ENCODE data around the gene CYP11A1.

The CYP11A1 gene

DNA sequence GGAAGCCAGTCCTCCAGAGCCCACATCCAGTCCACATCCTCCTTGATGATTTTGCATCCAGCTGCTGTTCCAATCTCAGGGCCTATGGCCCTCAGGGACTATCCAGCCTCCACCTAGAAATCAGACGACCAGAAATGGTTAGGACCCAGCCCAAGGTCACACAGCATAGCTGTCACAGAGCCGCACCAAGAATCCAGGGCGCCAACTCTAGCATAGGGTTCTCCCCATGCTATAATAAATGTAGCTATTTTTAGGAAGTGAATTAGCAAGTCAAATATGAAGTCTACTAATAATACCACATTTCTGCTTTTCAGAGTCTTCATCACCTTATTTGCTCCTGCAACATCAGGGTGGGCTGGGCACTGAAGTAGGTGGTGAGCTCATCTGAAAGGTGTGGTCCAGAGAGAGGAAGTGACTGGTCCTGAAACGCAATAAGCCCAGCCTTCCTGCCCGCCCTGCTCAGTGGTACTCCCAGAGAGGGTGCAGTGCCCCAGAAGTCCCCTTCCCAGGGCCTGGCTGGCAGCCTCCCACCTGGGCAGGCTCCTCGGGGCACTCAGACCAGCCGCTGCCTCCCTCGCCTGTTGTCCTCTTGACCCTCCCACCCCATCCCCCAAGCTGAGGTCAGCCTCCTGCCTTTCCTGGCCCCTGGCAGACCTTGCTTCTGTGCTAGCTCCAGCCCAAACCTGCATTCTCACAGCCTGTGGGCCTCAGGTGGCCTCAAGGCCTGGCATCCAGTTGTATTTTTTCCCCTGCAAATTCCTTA, 17.6 kb upstream of the CYP11A1 start:
- Histone ChIP-seq H3K4me1 (ENCODE audit: control insufficient read depth, insufficient read depth, low read length) (peaks cover 53% of the 10 kb centered on the region), H3K36me3 (ENCODE audit: insufficient read depth, low read length) (no peaks in the 10 kb centered on the region), H3K9me3 (replicated peaks; ENCODE audit: low read length) (no peaks in the 10 kb centered on the region), H3K4me2 (ENCODE audit: low read length) (no peak overlapping the region), H3K9ac (ENCODE audit: low read depth, low read length) (no peak overlapping the region), H3K4me3 (ENCODE audit: low read length) (no peak overlapping the region), H3K27me3 (ENCODE audit: control insufficient read depth, insufficient read depth, low read length) (no peaks in the 10 kb centered on the region)

DNA sequence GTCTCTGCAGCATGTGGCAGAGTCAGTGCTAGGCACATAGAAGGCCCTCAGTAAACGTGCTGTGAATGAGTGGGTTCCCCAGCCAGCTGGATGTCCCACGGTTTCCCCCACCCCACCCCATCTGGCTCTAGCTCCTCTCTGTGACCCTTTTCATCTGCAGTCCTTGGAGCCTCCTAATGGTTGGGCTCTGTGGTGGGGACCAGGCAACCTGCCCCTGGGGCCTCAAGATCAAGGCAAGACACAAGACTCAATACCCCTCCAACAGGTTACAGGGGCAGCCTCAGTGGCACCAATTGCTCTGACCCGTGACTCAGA, 17.1 kb upstream of the CYP11A1 start:
- Histone ChIP-seq H3K4me2 (ENCODE audit: low read length) (no peak overlapping the region), H3K4me3 (ENCODE audit: low read length) (no peak overlapping the region), H3K9me3 (replicated peaks; ENCODE audit: low read length) (no peaks in the 10 kb centered on the region), H3K4me1 (ENCODE audit: control insufficient read depth, insufficient read depth, low read length) (peaks cover 53% of the 10 kb centered on the region), H3K36me3 (ENCODE audit: insufficient read depth, low read length) (no peaks in the 10 kb centered on the region), H3K9ac (ENCODE audit: low read depth, low read length) (no peak overlapping the region), H3K27me3 (ENCODE audit: control insufficient read depth, insufficient read depth, low read length) (no peaks in the 10 kb centered on the region)

DNA sequence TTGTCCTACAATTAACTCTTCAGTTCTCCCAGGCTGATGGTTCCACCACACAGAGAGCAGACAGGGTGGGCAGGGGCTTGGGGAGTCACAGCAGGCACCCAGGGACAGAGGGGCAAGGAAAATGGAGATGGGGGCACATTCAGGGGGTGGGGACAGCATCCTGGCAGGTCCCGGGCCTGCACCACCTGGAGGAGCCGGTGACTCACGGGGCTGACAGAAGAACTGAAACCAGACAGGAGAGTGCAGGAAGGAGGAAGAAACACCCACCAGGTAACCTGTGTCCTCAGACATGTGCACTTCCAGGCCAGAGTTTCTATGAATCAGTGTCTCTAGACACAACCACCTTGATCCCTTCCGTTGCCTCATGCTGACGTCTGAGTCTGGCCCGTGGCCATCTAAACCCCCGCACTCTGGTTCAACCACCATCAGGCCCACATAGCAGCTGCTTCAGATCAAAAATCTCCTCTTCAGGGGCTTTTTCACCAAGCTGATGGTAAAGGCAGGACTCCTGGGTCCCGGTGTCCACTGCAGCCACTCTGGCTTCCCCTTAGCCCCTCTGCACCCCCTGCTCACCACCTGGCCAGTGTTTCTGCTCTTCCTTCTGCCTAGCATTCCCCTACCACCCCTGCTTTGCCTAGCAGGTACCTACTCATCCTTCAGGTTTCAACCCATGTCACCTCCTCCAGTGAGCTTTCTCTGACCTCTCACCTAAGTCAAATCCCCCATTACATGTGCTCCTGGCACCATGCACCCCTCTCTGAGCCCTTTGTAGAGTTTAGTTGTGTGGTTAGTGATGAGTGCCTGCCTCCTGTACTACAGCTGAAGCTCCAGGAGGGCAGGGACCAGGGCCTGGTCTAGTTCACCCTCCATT, 16.5 kb upstream of the CYP11A1 start:
- no peaks in the 10 kb centered on the region for H3K36me3 ChIP-seq (ENCODE audit: insufficient read depth, low read length)
- H3K27me3 ChIP-seq (ENCODE audit: control insufficient read depth, insufficient read depth, low read length), result no peaks in the 10 kb centered on the region
- no peak overlapping the region for H3K4me3 ChIP-seq (ENCODE audit: low read length)
- H3K9ac ChIP-seq (ENCODE audit: low read depth, low read length), result peak overlapping the region; percentile 54
- peaks cover 53% of the 10 kb centered on the region for H3K4me1 ChIP-seq (ENCODE audit: control insufficient read depth, insufficient read depth, low read length)
- H3K9me3 ChIP-seq (replicated peaks; ENCODE audit: low read length), result no peaks in the 10 kb centered on the region
- H3K4me2 ChIP-seq (ENCODE audit: low read length), result peak overlapping the region; percentile 42

DNA sequence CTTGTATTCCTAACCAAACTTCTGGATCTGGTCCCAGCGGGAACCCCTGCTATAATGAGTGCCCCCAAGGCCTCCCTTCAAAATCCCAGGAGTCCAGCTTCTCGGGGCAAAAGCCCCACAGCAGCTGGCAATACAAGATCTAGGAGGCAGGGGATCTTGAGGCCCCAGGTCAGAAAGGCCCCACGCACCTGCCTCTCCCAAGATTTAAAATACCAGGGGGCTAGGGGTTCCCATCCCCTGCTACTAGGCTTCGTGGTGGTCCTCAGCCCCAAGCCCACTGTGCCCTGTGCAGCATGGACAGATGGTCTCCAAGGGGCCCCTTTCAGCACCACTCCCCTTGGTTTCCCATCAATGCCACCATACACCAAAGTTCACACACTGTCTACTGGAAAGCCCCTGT, 15.8 kb upstream of the CYP11A1 start:
- Histone ChIP-seq H3K4me3 (ENCODE audit: low read length) (no peak overlapping the region), H3K9ac (ENCODE audit: low read depth, low read length) (no peak overlapping the region), H3K27me3 (ENCODE audit: control insufficient read depth, insufficient read depth, low read length) (no peaks in the 10 kb centered on the region), H3K9me3 (replicated peaks; ENCODE audit: low read length) (no peaks in the 10 kb centered on the region), H3K36me3 (ENCODE audit: insufficient read depth, low read length) (no peaks in the 10 kb centered on the region), H3K4me1 (ENCODE audit: control insufficient read depth, insufficient read depth, low read length) (peaks cover 53% of the 10 kb centered on the region), H3K4me2 (ENCODE audit: low read length) (no peak overlapping the region)

DNA sequence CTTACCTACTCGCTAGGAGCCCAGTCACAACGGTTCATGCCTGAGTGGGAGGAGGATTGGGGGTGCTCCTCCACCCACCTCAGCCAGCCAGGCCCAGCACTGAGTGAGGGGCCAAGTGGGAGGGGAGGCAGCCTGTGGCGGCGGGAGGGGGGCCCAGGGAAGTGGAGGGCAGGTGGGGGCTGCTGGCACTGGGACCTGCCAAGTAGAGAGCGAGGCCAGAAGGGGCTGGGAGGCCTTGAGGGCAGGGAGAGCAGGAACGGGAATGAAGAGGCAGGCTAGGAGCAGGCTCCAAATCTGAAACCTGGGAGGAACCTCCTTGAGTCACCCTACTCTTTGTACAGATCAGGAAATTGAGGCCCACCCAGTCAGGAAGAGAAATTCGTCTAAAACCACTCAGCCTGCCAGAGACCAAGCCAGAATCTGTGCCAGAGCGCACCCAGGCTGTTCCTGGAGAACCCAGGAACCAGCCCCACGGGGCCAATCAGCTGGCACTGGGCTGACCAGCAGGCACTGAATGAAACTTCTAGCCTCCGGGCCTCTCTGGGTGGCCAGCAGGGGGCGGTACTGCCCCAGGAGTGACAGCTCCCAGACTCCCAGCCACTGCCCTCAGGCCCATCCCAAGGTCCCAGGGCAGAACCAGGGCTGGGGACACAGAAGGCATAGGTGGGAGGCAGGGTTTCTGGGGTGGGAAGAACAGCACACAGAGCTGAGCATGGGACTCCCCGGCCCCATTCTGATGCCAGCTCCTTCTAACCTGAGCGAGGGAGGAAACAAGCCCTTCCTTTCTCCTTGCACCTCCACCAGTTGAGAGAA, 14.8 kb upstream of the CYP11A1 start:
- Histone ChIP-seq H3K4me2 (ENCODE audit: low read length) (peak overlapping the region; percentile 49), H3K9me3 (replicated peaks; ENCODE audit: low read length) (no peaks in the 10 kb centered on the region), H3K4me3 (ENCODE audit: low read length) (no peak overlapping the region), H3K4me1 (ENCODE audit: control insufficient read depth, insufficient read depth, low read length) (peaks cover 50% of the 10 kb centered on the region), H3K36me3 (ENCODE audit: insufficient read depth, low read length) (no peaks in the 10 kb centered on the region), H3K27me3 (ENCODE audit: control insufficient read depth, insufficient read depth, low read length) (no peaks in the 10 kb centered on the region), H3K9ac (ENCODE audit: low read depth, low read length) (peak overlapping the region; percentile 44)

DNA sequence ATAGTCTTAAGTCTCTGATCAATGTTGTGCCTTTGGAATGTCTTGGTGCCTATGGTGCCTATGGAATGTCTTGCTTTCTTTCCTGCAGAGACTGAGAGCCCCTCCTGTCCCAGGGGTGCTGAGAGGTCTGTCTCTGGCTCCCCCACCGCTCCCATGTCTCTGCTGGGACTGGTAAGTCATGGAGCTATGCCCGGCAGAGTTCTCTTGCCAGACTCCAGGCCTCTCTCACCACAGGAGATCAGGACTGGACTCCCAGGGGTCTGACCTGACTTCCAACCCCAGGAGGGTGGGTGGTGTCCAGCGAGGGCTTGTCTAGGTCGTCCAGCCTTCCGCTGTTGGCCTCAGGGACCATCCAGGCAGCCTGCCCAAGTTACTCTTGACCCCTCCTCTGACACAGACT, 14.0 kb upstream of the CYP11A1 start:
- no peak overlapping the region for H3K4me2 ChIP-seq (ENCODE audit: low read length)

DNA sequence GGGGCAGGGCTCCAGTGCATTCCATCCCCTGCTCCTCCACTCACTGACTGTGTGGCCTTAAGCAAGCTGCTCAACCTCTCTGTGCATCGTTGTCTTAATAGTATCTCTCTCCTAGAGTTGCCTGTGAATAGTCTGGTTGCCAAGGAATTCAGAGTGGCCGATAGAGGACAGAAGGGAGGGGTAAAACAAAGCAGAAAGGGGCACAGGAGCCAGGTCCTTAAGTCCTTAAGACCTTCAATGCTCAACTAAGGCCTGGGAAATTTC, 13.7 kb upstream of the CYP11A1 start:
- no peak overlapping the region for H3K9ac ChIP-seq (ENCODE audit: low read depth, low read length)
- no peaks in the 10 kb centered on the region for H3K9me3 ChIP-seq (replicated peaks; ENCODE audit: low read length)
- no peaks in the 10 kb centered on the region for H3K36me3 ChIP-seq (ENCODE audit: insufficient read depth, low read length)
- H3K4me3 ChIP-seq (ENCODE audit: low read length), result no peak overlapping the region
- H3K4me2 ChIP-seq (ENCODE audit: low read length), result no peak overlapping the region
- peaks cover 40% of the 10 kb centered on the region for H3K4me1 ChIP-seq (ENCODE audit: control insufficient read depth, insufficient read depth, low read length)
- no peaks in the 10 kb centered on the region for H3K27me3 ChIP-seq (ENCODE audit: control insufficient read depth, insufficient read depth, low read length)

More for the DNA sequence above, 14.0 kb upstream of the CYP11A1 start:
- H3K36me3 ChIP-seq (ENCODE audit: insufficient read depth, low read length), result no peaks in the 10 kb centered on the region
- no peaks in the 10 kb centered on the region for H3K27me3 ChIP-seq (ENCODE audit: control insufficient read depth, insufficient read depth, low read length)
- H3K4me1 ChIP-seq (ENCODE audit: control insufficient read depth, insufficient read depth, low read length), result peaks cover 43% of the 10 kb centered on the region
- no peak overlapping the region for H3K9ac ChIP-seq (ENCODE audit: low read depth, low read length)
- H3K4me3 ChIP-seq (ENCODE audit: low read length), result no peak overlapping the region
- H3K9me3 ChIP-seq (replicated peaks; ENCODE audit: low read length), result no peaks in the 10 kb centered on the region

DNA sequence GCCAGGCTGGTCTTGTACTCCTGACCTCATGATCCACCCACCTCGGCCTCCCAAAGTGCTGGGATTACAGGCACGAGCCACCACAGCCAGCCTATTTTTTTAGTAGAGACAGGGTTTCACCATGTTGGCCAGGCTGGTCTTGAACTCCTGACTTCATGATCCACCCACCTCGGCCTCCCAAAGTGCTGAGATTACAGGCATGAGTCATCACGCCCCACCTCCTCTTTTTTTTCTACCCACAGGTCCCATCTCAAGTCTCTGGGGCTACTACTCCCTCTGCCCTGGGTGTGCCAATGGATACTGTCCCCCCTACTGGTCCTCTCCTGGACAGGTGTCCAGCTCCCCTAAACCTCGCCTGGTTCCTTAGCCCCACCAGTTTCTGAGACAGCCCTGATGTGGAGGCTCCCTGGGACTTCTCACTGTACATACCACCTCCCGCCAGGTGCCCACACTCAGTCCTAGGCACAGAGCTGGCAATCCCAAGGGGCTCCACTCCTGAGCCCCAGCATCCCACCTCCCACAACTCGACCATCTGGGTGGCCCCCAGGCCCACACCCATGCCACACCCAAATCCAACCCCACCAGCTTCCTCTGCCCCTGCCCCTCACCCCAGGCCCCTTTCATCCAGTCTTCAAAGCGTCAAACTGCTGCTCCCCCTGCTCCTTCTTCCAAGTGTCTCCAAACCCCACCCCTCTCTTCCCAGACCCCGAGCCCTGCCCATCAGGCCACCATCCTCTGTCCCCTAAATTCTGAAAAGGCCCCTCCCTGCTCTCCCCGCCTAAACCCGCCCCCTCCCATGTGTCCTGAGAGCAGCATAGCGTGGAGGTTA, 13.1 kb upstream of the CYP11A1 start:
- no peaks in the 10 kb centered on the region for H3K27me3 ChIP-seq (ENCODE audit: control insufficient read depth, insufficient read depth, low read length)
- no peaks in the 10 kb centered on the region for H3K36me3 ChIP-seq (ENCODE audit: insufficient read depth, low read length)
- H3K9ac ChIP-seq (ENCODE audit: low read depth, low read length), result no peak overlapping the region
- H3K9me3 ChIP-seq (replicated peaks; ENCODE audit: low read length), result no peaks in the 10 kb centered on the region
- peaks cover 34% of the 10 kb centered on the region for H3K4me1 ChIP-seq (ENCODE audit: control insufficient read depth, insufficient read depth, low read length)
- H3K4me2 ChIP-seq (ENCODE audit: low read length), result no peak overlapping the region
- no peak overlapping the region for H3K4me3 ChIP-seq (ENCODE audit: low read length)

DNA sequence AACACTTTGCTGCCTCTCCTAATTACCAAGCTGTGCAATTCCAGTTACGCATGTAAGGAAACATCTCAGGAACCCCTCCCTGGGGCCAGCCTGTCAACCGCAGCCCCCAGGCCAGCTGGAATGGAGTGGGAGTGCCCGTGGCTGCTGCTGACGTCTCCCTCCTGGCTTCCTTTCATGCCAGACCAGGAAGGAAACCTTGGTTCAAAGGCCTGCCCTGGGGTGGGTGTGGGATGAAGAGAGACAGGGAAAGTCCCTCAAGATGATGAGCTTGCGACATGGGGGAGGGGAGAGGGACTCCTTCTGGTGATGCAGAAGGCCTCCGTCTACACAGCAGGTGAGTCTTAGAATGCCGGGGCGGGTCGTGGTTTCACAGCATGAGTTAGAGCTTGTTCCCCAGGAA, 11.4 kb upstream of the CYP11A1 start:
- Histone ChIP-seq H3K27me3 (ENCODE audit: control insufficient read depth, insufficient read depth, low read length) (no peaks in the 10 kb centered on the region), H3K4me3 (ENCODE audit: low read length) (no peak overlapping the region), H3K4me2 (ENCODE audit: low read length) (no peak overlapping the region), H3K9ac (ENCODE audit: low read depth, low read length) (no peak overlapping the region), H3K36me3 (ENCODE audit: insufficient read depth, low read length) (no peaks in the 10 kb centered on the region), H3K9me3 (replicated peaks; ENCODE audit: low read length) (no peaks in the 10 kb centered on the region), H3K4me1 (ENCODE audit: control insufficient read depth, insufficient read depth, low read length) (peaks cover 27% of the 10 kb centered on the region)

DNA sequence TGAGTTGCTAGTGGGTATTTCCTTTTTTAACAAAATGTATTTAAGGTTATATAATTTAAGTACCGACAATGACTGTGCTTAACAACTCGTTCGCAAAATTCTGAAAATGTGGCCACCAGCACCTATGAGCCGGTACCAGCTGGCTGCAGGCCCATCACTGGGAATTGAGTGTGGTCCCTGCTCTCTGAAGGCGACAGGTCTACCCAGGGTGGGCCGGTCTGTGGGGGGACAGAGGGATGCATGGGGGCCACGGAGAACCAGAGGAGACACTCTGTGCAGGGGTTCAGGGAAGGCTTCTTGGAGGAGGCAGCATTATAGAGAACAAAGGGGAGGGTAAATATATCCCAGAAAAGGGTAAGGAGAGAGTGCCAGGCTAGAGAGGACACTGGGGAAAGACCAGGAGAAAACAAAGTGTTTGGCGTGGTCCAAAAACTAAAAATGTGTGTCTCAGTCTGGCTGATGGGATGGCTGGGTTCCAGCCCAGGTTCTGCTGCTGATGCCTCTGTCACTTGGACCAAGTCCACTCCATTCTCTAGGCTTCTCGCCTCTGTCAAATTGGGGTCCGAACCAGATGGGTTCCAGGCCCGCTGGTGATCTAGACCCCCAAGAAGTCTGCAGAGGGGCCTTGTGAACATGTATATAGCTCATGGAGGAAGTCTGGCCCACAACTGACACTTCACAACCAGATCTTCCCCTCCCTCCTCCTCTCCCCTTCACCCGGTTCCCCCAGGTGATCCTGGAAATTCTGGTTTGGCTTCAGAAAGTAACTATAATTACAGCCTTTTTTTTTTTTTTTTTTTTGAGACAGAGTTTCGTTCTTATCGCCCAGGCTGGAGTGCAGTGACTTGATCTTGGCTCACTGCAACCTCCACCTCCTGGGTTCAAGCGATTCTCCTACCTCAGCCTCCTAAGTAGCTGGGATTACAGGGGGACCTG, 10.7 kb upstream of the CYP11A1 start:
- Histone ChIP-seq H3K4me2 (ENCODE audit: low read length) (no peak overlapping the region), H3K36me3 (ENCODE audit: insufficient read depth, low read length) (no peaks in the 10 kb centered on the region), H3K9me3 (replicated peaks; ENCODE audit: low read length) (no peaks in the 10 kb centered on the region), H3K4me3 (ENCODE audit: low read length) (no peak overlapping the region), H3K9ac (ENCODE audit: low read depth, low read length) (no peak overlapping the region), H3K4me1 (ENCODE audit: control insufficient read depth, insufficient read depth, low read length) (peaks cover 22% of the 10 kb centered on the region), H3K27me3 (ENCODE audit: control insufficient read depth, insufficient read depth, low read length) (peaks cover 4% of the 10 kb centered on the region)

Data from skeletal muscle satellite cell (primary cell).